ENCODE results near the gene PITHD1.
"Not testable (repeated sequence)": the region's sequence is repeated elsewhere in the genome, so short reads cannot be mapped to it uniquely, and the experiment has no call there.

Gene PITHD1

DNA sequence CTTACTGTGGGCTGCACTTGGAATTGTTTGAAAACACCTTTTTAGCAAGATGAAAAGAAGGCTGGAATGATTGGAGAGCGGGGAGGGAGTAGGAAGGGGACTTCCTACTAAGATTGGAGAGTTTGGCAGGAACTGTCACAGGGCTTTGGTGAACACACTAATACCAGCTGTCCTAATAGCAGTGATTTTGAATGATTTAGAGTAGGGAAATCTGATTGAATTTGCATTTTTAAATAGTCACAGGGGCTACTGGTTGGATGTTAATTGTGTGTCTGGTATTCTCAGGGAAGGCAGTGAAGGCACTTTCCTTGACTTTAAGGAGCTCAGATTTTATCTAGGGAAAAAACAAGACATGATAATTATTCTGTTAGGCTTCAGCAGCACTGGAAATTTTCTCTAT is 49.5 kb downstream of the PITHD1 start:
- DNase-seq, result no peak

DNA sequence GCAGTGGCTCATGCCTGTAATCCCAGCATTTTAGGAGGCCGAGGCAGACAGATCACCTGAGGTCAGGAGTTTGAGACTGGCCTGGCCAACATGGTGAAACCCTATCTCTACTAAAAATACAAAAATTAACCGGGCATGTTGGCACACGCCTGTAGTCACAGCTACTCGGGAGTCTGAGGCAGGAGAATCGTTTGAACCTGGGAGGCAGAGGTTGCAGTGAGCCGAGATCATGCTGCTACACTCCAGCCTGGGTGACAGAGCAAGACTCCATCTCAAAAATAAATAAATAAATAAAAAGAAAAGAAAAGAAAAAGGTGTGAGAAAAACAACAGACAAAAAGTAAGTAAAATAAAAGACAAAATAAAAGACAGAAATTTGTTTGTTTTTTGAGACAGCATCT is 55.9 kb downstream of the PITHD1 start:
- DNase-seq, result not testable (repeated sequence)

DNA sequence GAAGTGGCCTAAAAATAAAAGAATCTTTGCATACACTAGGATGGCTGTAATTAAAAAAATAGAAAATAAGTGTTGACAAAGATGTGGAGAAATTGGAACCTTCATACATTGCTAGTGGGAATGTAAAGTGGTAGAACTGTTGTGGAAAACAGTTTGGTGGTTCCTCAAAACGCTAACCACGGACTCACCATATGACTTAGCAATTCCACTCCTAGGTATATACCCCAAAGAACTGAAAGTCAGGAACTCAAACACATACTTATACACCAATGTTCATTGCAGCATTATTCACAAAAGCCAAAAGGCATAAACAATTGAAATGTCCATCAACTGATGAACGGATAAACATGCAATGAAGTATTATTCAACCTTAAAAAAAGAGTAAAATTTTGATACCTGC is 57.8 kb downstream of the PITHD1 start:
- no peak for DNase-seq

Measured in CD4-positive, alpha-beta T cell treated with Interleukin-12 subunit alpha and Interleukin-12 subunit beta, for 1 hour (primary cell).